Esophagus mucosa (tissue), 1 donor: ENCODE measurements around the gene PPP4R2. TPM values are rescaled to one million over a fixed set of nuclear protein-coding genes. Genes with fewer than 3 reads are reported as not detected.
"Not testable (repeated sequence)": the region's sequence is repeated elsewhere in the genome, so short reads cannot be mapped to it uniquely, and the experiment has no call there.

ENCODE experiments used
- ATAC-seq: fragments of 200-7000 bp; cut with Tn5 transposase; one replicate; pipeline ENCODE4 v1.9.1; 2020
- total RNA-seq: library from RNA; stranded (reverse); gene quantifications from one replicate; pipeline ENCODE4 v1.2.4, GENCODE V29; 2023
- donor health status: DM: yes; HTN: yes; CAD: no.

Gene PPP4R2
- total RNA-seq, 1 donor from 2014 or later, result 44.5 TPM

DNA sequence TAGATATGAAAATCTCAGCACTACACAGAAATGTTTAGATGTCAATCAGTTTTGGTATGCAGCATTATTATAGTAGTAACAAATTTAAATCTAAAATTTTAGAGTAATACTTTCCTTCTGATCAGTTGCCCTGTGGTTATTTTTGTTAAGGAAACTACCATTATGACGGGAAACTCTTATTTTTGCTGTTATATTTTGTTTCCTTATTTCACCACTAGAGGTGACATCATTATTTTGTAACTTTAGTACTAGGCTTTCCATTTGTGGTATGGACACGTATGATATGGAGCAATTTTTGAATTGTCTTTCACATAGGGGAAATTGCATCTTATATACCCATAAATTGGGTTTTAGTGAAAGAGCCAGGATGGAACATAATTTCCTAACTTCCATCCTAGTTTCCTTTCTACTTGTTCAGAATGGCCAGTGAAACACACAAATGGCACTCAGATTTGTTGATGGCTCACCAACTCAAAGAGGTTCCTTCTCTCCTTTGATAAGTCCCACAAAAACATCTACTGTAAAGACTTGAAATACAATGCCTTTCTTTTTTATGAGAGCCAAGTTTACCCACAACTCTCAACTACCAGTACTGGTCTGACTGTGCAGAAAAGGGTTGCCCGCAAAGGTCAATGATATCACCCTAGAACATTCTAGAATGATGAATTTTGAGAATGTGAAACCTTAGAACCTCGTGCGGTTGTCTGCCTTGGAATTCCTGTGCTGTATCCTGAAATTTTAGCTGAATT is 19.4 kb upstream of the PPP4R2 start:
- no peak for ATAC-seq

DNA sequence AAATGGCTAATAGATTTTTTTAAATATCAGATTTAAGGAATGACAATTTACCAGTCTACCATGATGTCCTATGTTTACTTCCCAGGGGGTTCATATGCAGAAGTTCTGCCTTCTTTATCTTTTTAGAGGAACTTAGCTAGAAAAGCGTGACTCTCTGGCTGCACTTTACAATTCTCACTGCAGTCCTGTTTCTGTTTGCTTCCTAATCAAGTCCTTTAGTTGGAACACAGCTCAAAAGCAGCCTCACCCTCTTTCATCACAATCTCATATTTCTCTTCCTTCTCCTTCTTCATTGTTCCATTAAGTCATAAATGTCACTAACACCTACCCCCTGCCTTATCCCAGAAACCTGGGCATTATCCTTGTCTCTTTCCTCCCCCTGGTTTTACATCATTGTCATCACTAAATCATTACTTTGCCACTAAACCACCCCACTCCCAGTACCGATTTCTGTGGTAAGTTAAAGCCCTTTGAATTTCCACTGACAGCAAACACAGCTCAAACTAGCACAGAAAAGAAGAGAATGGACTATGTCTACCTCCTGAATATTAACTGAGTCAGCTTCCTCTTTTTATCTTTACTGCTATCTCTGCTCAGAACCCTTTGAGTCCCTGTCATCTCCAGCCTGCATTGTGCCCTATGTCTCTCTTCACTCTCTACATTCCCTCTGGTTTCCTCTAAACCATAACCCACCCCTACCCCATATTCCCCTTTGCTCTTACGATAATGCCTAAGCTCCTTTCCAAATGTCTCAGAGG is 13.8 kb upstream of the PPP4R2 start:
- no peak for ATAC-seq

DNA sequence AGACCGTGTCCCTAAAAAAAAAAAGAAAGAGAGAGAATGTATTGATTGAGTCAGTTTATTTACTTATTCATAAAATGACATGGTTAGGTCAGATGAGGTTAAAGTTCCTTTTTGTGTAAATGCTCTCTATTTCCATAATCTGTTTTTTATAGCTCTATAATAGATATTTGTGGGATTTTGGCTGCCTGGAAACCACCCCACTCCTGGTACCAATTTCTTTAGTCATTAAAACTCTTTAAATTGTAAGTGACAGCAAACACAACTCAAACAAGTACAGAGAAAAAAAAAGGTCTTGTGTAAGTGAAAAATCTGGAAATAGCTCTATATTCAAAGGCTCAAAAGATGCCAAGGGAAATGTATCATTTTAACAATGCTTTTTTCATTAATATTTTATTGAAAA is 11.0 kb upstream of the PPP4R2 start:
- ATAC-seq, result no peak

DNA sequence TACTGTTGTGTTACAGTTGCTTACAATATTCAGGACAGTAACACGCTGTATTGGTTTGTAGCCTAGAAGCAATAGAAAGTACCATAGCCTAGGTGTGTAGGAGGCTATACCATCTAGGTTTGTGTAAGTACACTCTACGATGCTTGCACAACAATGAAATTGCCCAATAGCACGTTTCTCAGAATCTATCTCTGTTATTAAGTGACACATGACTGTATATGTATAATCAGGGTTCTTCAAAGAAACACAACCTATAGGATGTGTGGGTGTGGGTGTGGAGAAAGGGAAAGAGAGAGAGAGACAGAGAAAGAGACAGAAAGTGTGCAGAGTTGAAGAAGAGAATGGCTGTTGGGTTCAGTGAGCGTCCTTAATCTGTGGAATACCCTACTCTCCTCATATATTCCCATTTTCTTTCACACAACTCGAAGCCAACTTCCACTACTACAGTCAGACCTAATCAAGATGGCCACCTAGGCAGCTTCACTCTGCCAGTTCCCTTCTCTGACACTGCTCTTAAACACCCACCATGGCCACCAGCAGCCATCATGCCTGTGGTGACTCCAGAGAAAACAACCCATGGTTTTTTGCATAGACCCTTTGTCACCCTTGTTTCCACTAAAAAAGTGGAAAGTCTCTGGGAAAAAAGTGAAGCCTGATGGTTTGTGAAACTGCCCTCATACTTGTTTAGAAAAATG is 5.8 kb upstream of the PPP4R2 start:
- ATAC-seq, result peak; percentile 54

DNA sequence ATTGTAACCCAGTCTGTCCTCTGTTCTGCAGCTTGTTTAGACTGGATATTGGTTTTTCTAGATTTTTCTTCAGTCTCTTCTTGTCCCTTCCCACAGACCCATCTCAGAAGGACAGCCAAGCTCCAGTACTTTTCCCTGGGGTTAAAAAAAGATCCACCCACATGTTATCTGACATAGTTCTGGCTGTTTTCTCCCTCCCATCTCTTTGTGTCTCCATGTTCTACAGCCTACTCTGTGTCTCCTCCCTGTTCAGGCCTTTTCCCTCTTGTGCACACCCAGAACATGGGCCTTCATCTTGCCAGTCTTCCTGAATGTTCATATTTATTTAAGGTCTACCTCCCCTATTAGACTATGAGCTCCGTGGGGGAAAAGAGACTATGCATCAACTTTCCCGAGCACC is 5.1 kb upstream of the PPP4R2 start:
- no peak for ATAC-seq

DNA sequence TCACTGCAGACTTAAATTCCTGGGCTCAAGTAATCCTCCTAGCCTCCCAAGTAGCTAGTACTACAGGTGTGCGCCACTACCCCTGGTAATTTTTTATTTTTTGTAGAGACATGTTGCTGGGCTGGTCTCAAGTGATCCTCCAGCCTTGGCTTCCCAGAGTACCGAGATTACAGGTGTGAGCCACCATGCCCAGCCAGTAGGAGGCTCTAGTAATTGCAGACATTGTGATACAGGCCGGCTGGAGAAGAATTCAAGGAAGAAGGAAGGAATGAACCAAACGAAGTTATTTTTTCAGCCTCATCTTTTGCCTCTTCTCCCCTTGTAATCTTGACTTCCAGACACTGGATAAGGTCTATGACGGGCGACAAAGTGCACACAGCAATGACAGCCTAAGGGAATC is 3.2 kb upstream of the PPP4R2 start:
- ATAC-seq, result no peak

DNA sequence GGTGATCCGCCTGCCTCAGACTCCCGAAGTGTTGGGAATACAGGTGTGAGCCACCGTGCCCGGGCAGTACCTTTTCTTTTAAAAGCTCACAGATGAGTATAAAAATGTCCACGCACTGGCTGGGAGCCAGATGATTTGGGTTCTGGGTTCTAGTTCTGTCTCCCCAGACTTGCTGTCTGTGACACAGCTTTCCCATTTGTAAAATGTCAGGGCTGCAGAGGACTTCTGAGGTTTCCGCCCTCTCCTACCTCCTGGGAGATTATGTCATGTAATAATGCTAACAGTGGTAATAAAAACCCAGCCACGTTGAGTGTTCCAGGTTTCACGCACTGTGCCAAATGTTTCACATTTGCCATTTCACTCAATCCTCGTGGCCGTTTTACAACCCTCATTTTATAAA is 1.3 kb upstream of the PPP4R2 start:
- ATAC-seq, result no peak

DNA sequence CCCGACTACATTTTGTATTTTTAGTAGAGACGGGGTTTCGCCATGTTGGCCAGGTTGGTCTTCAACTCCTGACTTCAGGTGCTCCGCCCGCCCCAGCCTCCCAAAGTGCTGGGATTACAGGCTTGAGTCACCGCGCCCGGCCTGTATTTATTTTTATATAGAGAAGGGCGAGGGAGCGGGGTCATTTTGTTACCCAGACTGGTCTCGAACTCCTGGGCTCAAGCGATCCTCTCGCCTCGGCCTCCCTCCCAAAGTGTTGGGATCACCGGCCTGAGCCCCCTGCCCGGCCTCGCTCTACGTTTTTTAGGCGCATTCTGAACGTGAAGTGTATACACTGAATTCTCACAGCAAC is 514 bp upstream of the PPP4R2 start:
- ATAC-seq, result no peak

DNA sequence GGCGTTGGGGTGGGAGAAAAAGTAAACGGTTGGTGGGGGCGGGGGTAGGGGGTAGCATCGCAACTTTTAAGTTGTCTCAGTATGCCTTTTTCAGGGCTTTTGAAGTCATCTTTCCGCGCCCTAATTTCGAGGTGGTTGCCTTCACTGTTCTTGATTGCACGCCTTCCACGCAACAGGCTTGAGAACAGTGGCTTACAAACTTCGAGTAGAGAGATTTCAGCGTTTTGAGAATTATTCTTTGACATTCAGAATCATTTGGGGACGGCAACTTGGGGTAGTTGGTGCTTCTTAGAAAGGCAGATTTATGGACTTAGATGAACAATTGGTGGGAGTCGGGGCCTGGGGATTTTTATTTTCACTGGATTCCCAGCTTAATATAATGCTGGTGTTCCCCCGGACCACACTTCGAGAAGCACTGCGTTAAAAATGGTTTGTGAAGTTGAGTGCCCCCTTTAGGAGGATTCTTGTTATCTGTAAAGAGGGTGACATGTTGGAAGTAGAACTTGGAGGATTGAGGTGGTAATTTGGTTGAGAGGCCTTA is 880 bp downstream of the PPP4R2 start:
- no peak for ATAC-seq

DNA sequence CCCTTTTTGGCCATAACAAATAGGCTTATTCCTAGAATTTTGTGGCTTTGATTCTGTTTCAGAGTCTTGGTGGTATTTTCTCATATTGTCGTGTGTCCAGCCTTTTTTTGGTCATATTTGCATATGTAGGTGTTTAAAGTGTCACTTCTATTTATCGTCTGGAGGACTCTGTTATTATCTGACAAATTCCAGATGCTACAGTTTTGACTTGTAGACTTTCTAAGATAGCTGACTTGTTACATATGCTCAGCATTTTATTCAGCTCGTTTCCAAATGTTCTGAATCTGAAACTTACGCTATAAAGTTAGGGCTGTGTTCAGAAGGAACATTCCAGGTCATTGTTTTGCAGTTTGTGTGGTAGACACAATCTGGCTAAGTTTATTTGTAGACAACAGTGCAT is 1.9 kb downstream of the PPP4R2 start:
- no peak for ATAC-seq

DNA sequence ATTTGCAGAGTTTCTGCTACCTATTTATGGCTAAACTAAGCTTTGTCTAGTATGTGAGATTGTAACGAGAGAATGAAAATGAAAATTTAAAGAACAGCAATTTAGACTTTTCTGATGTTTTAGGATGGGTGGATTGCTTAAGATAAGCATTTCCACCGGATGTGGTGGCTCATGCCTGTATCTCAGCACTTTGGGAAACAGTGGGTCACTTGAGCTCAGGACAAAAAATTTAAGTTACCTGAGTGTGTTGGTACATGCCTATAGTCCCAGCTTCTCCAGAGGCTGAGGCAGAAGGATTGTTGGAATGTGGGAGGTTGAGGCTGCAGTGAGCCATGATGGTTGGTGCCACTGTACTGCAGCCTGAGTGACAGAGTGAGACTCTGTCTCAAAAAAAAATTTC is 3.3 kb downstream of the PPP4R2 start:
- no peak for ATAC-seq

DNA sequence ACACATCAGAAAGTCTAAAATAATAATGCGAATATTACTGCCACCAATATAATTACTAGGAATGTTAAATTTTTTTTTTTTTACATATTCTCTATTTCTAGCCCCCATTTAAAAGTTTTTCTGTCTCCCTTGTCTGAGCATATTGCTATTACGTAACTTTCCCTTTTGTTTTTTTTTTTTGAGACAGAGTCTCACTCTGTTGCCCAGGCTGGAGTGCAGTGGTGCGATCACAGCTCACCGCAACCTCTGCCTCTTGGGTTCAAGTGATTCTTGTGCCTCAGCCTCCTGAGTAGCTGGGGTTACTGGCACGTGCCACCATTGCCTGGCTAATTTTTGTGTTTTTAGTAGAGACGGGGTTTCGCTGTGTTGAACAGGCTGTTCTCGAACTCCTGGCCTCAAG is 6.4 kb downstream of the PPP4R2 start:
- ATAC-seq, result not testable (repeated sequence)

DNA sequence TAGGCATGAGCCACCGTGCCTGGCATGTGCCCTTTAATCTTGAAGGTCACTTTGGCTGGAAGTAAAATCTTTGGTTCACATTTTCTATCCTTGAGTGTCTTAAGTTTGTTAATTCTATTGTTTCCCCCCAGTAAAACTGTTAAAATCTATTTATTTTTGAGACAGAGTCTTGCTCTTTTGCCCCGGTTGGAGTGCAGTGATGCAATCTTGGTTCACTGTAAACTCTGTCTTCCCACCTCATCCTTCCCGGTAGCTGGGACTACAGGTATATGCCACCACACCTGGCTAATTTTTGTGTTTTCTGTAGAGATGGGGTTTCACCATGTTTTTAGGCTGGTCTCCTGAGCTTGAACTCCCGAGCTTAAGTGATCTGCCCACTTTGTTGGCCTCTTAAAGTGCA is 7.7 kb downstream of the PPP4R2 start:
- no peak for ATAC-seq

DNA sequence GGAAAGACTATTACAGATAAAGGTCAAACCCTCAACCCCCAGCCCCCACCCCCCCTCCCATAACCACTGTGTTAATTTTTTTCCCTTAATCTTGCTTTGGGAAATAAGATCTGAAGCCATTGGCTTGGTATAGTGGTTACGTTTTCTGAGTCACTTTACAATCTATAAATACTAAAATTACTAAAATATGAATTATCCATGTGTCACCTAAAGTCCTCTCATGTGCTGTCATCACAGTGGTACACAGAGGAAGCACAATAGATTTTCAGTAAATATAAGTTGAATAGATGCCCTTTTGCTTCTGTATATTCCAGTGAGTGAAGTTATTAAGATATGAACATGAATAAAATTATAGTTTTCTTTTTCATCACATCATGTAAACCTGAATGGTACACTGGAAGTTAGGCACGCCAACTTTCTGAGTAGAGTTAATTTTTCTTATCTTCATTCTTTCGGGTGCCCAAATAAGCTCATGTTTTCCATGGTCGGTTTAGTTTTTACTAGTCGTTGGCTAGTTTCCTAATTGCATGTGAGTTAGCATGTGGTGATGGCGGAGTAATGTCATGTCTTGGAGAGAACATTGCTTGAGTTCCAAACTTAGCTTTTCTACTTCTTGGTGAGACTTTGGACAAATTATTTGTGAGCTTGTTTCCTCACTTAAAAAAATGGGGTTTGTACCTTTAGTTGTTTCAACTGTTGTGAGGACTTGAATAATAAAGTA is 11.5 kb downstream of the PPP4R2 start:
- ATAC-seq, result no peak

DNA sequence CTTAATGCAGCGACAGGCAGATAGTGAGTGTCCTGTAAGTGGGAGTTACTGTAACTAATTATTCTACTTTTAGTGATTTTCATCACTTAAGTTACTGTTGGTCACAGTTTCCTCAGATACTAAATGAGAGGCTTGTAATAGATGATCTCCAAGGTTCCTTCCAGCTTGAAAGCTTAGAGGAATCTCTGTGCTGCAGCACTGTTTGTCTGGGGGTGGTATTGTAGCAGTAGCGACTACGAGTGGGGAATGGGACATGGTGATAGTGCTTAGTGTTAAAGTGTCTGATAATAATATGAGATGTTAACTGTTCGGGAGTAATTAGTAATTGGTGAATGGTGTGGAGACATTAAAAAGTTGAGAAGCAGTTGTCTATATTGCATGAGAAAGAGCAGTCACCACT is 12.4 kb downstream of the PPP4R2 start:
- no peak for ATAC-seq

DNA sequence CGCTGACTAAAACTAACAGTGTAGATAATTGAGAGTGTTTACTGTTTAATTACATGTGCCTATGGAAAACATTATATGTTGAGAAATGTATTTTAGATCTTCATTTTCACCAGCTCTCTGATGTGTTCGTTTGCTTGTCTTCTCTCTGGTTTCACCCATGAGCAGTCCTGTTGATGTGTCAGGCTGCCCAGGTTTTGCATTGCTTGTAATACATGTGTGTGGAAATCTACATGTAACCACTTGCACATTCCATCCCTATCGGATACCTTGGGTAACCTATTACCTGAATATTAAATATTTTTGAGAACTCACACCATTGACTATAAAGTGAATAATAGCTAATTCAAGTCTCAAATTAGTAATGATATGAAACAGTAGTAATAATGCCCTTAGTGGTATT is 13.1 kb downstream of the PPP4R2 start:
- ATAC-seq, result peak; percentile 43

DNA sequence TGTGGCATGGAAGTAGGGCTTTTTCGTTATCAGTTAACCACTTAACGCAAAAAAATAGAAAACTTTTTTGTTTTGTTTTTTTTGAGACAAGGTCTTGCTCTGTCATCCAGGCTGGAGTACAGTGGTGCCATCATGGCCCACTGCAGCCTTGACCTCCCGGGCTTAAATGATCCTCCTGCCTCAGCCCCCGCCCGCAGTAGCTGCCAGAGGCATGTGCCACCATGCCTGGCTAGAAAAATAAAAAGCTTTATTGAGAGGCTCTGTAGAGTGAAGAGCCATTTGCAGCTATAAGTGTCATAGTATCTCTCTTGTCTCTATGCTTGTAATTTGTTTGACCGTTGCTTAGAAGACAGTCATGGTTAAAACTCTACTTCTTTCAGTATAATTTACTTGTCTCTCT is 13.5 kb downstream of the PPP4R2 start:
- no peak for ATAC-seq

DNA sequence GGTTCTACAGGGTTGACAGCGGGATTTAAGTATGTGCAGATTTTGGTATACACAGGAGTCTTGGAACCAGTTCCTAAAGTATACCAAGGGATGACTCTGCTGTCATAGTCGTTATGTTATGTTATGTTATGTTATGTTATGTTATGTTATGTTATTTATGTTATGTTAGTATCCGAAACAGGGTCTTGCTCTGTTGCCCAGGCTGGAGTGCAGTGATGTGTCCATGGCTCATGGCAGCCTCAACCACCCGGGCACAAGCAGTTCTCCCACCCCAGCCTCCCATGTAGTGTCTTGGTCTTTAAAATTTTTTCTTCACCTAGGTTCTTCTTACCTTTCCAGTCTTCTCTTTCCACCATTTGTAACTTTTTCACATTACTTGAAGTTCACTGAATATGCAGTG is 21.7 kb downstream of the PPP4R2 start:
- ATAC-seq, result no peak

DNA sequence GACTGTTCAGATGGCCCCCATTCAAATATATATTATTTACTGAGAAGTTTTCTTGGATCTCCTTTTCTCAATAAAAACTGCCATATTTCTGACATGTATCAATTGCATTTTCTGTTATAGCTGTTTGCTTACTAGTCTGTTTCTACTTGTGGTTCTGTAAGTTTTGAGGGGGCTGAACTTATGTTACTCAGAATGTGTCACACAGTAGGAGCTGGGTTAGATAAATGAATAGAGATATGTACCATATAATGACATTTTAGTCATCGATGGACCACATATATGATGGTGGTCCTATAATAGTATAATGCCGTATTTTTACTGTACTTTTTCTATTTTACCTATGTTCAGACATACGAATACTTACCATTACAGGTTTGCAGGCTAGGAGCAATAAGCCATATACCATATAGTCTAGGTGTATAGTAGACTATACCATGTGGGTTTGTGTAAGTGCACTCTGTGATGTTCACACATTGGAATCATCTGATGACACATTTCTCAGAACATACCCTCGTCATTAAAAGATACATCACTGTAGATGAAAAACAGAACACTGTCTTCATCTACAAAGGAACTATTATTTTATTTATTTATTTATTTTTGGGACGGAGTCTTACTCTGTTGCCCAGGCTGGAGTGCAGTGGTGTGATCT is 22.3 kb downstream of the PPP4R2 start:
- no peak for ATAC-seq

DNA sequence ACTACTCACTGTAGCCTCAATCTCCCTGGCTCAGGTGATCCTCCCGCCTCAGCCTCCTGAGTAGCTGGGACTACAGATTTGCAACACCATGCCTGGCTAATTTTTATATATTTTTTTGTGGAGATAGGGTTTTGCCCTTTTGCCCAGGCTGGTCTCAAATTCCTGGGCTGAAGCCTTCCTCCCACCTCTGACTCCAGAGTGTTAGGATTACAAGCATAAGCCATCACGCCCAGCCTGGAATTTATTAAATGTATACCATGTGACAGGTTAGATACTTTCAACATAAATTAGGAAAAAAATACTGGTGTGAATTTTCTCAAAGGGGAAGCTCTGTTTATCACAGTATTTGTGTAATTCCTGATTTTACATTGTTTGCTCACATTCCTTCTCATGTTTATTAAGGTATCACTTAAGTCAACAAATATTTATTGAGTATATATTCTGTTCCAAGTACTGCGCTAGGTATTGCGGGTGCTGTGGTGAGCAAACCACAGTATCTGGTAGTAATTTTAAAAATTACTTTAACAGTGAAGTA is 24.8 kb downstream of the PPP4R2 start:
- no peak for ATAC-seq

DNA sequence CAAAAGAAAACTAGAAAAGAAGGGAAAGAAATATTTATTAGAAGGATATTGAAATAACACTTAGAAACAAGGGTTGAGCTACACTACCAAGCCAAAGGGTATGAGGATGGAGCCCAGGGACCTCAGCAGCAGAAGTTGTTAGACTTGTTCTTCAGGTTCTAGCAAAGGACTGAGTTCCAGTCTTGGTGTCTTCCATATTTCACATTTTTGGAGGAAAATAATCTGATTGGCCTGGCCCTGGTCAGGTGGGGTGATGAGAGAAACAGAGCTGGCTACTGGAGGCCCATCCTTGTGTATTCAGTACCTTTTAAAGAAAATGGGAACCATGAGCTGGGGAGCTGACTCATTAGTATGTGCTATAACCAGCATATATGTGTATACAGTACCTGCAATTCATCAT is 28.2 kb downstream of the PPP4R2 start:
- peak; percentile 52 for ATAC-seq

DNA sequence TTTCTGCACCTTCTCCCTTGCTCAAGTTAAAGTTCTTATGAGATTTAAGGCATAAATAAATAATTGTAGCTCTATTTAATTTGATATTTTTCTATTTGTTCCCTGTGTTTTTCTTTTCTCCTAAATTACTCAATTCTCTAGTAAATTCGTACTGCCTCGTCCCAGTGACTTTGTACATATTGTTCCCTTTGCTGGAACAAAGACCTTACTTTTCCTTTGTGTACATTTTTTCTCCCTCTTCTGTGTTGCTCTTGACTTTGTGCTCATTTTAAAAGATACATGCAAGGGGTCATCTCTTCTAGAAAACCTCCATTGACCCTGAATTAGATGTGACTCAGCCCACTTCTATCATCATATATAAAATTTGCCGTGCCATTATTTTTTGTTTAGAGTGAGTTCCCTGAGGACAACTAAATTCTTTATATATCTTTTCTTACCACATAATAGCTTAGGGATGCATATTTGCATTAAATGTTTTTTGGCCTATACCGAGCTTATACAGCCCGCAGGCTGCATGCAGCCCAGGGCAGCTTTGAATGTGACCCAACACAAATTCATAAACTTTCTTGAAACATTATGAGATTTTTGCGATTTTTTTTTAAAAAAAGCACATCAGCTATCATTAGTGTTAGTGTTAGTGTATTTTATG is 29.6 kb downstream of the PPP4R2 start:
- no peak for ATAC-seq
